Measurements from ENCODE around the gene BLNK. TPM values are rescaled to one million over a fixed set of nuclear protein-coding genes. Genes with fewer than 3 reads are reported as not detected.

The BLNK gene
- total and polyA plus RNA-seq, 9 of the 15 experiments (the other 6 are each of a cell fraction or from before 2014, with no cell fraction given): not detected

GRCh38 chr10:96268341-96268909, 2.9 kb downstream of the BLNK start:
- ChIA-PET POLR2A (no interaction called here), CTCF (ENCODE audit: low intra/inter-chr PET ratio) (no interaction called here)
- in situ Hi-C loops (cut with MboI) (no loop called here), intact Hi-C loops (cut with micrococcal nuclease) (no loop called here)
- Histone ChIP-seq H4K20me1 (replicated peaks; ENCODE audit: control insufficient read depth, insufficient read depth, low read length) (no peaks in the 10 kb centered on the region), H3K4me3 (no peak overlapping the region), H3K4me1 (replicated peaks in 1 of 2; ENCODE audit: control insufficient read depth in 2 of 2, insufficient read depth in 2 of 2, low read length in 2 of 2) (no peaks in the 10 kb centered on the region), H3K36me3 (ENCODE audit: control insufficient read depth, insufficient read depth, low read length) (no peaks in the 10 kb centered on the region), H3K9me3 (replicated peaks; ENCODE audit: control insufficient read depth, insufficient read depth, low read depth, low read length) (no peaks in the 10 kb centered on the region), H3K27ac (ENCODE audit: extremely low read depth, low read depth, low read length) (no peak overlapping the region), H3K79me2 (ENCODE audit: control insufficient read depth, insufficient read depth, low read length) (no peaks in the 10 kb centered on the region), H3K27me3 (ENCODE audit: control insufficient read depth in 2 of 2, insufficient read depth in 2 of 2, low read length in 2 of 2) (peaks cover 0 to 9% of the 10 kb centered on the region in 2 experiments; a peak in 2 of 5 replicates), H2AFZ (ENCODE audit: low read depth, low read length) (no peak overlapping the region), H3K4me2 (ENCODE audit: insufficient read depth, low read length) (no peak overlapping the region), H3K9ac (ENCODE audit: insufficient read depth in 1 of 2, low read depth in 2 of 2, low read length in 2 of 2) (no peak overlapping the region), H3K9me1 (ENCODE audit: control insufficient read depth, insufficient read depth, low read length) (no peaks in the 10 kb centered on the region)
- BruUV-seq (replicated peaks): no TSS peak
- no peak for FAIRE-seq
- no peak for ATAC-seq
- no peak for DNase-seq (ENCODE audit: extremely low read depth in 1 of 4, low spot score in 3 of 4)
- WGBS (ENCODE audit: insufficient coverage, low coverage, missing lambda C conversion rate): 0% methylated on average over 2 of the region's 2 CpGs
- TF ChIP-seq ETV6 (IDR thresholded peaks at IDR 0.05; ENCODE audit: borderline replicate concordance in 1 of 2, low read depth in 2 of 2, low read length in 1 of 2): no peak
- no peak for TF ChIP-seq ETV6 (CRISPR knock-in tag; IDR thresholded peaks at IDR 0.05; ENCODE audit: borderline replicate concordance)
- TF ChIP-seq ZBTB26 (CRISPR knock-in tag; IDR thresholded peaks at IDR 0.05): no peak
- TF ChIP-seq KLF1 (tag; IDR thresholded peaks at IDR 0.05): no peak
- TF ChIP-seq RBBP5 (IDR thresholded peaks at IDR 0.05; ENCODE audit: borderline replicate concordance, insufficient read depth, low read length, poor library complexity, severe bottlenecking): no peak
- TF ChIP-seq AFF4 (CRISPR knock-in tag; IDR thresholded peaks at IDR 0.05): no peak
- no peak for TF ChIP-seq PYGO2 (tag; IDR thresholded peaks at IDR 0.05)
- TF ChIP-seq PCBP1 (IDR thresholded peaks at IDR 0.05; ENCODE audit: low read depth, low read length, poor library complexity, severe bottlenecking): no peak
- no peak for TF ChIP-seq TOE1 (IDR thresholded peaks at IDR 0.05; ENCODE audit: borderline replicate concordance)
- no peak for TF ChIP-seq TOE1 (CRISPR knock-in tag; IDR thresholded peaks at IDR 0.05; ENCODE audit: borderline replicate concordance, low read depth)
- no peak for TF ChIP-seq CBFA2T3 (IDR thresholded peaks at IDR 0.05)
- no peak for TF ChIP-seq ZNF431 (CRISPR knock-in tag; IDR thresholded peaks at IDR 0.05)
- no peak for TF ChIP-seq NCOA6 (IDR thresholded peaks at IDR 0.05)
- no peak for TF ChIP-seq BRD4 (IDR thresholded peaks at IDR 0.05)
- TF ChIP-seq SRSF9 (IDR thresholded peaks at IDR 0.05; ENCODE audit: borderline replicate concordance, low read depth, low read length): no peak
- no peak for TF ChIP-seq ZNF184 (CRISPR knock-in tag; IDR thresholded peaks at IDR 0.05)
- TF ChIP-seq OTX1 (CRISPR knock-in tag; IDR thresholded peaks at IDR 0.05): no peak
- TF ChIP-seq NFIC (IDR thresholded peaks at IDR 0.05): no peak
- no peak for TF ChIP-seq NR3C1 (CRISPR knock-in tag; IDR thresholded peaks at IDR 0.05)
- no peak for TF ChIP-seq TGIF2 (CRISPR knock-in tag; IDR thresholded peaks at IDR 0.05)

Measured in K562 (cell line).